ENCODE measurements around the gene PLCD4.

Gene PLCD4

DNA sequence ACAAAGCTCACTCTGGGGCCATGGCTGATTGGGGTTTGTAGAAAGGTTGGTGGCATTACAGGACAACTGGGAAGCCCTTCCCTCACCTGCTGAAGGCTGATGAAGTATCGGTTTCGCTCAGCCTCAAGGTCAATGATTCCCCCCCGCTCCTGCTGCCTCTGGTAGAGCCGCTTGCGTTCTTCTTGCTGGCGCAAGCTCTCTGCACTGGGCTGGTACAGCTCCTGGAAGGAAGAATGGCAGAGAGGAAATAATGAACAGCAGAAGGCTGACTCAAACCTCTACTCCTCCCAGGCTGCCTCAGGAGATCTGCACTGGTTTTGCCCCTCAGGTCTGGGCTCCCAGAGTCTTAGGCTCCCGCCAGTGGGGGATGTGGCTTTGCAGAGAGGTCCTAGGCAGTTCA is 57.0 kb downstream of the PLCD4 start:
- DNase-seq (ENCODE audit: low read depth in 2 of 2) = no peak

GRCh38 chr2:218671097-218671653 is 63.5 kb downstream of the PLCD4 start:
- DNase-seq (ENCODE audit: low read depth in 2 of 2) = no peak

GRCh38 chr2:218671654-218672566 is 64.2 kb downstream of the PLCD4 start, which contains the start of the genes RNF25 and STK36:
Gene RNF25 (minus strand): TSS chr2:218672002. CDS start chr2:218671970, 32 bp downstream.
Gene STK36 (plus strand): TSS chr2:218672086. CDS start chr2:218672830, 744 bp downstream.
- DNase-seq (ENCODE audit: low read depth in 2 of 2) = peak; percentile 67 to 79

DNA sequence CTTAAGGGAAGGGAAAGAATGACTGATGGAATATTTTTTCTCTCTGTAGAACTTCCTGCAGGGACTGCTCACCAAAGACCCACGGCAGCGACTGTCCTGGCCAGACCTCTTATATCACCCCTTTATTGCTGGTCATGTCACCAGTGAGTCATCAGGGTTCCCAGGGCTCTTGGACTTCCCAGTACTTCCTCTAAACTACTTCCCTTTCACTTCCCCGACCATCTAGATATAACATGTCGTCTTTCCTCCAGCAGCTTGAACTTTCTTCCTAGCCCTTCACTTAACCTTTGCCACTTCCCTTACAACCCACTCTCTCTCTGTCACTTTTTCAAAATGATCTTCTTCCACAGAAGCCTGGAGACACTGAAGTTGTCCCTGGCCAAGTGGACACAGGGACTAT is 71.4 kb downstream of the PLCD4 start:
- no peak for DNase-seq (ENCODE audit: low read depth in 2 of 2)

DNA sequence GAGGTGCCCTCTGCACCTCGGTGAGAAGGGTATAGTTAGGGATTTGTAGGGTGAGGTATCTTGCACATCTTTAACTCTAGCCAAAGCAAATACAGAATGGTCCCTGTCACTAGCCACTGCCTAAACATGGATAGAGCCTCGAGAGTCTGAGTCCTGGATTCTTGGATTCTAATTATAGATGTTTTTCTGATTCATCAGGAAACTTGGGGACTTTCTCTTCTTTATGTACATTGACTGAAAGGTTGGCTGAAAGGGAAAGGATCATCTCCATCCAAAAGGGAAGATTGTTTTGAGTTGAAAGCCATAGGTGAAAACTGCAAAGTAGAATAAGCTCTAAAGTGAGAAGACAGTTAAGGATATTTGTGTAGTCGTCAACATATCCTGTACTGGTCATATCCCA is 72.4 kb downstream of the PLCD4 start:
- DNase-seq (ENCODE audit: low read depth in 2 of 2) = no peak

Measured in stimulated activated CD8-positive, alpha-beta memory T cell treated with anti-CD3 and anti-CD28 coated beads, Interleukin-2, amount 100 ng/mL, for 48 hours (primary cell).